ENCODE measurements around the gene COPA. TPM values are rescaled to one million over a fixed set of nuclear protein-coding genes. Genes with fewer than 3 reads are reported as not detected.

COPA gene
- total RNA-seq, 1 donor from 2014 or later, result 281 TPM

- H3K36me3 Mint-ChIP-seq (ENCODE audit: low read depth, unreplicated experiment), result no peaks in the 10 kb centered on the region
- H3K4me3 Mint-ChIP-seq (ENCODE audit: unreplicated experiment), result no peak overlapping the region
- no peaks in the 10 kb centered on the region for H3K4me1 ChIP-seq (ENCODE audit: insufficient read depth, low read length)
- H3K27me3 Mint-ChIP-seq (ENCODE audit: low read depth, unreplicated experiment), result no peaks in the 10 kb centered on the region
- no peak overlapping the region for H3K27ac Mint-ChIP-seq (ENCODE audit: unreplicated experiment)
- peaks cover 3% of the 10 kb centered on the region for H3K36me3 ChIP-seq (ENCODE audit: insufficient read depth, low read length)
- H3K27ac ChIP-seq (ENCODE audit: low read depth, low read length), result no peak overlapping the region
- H3K79me2 ChIP-seq (ENCODE audit: insufficient read depth, low read length), result peaks cover 81% of the 10 kb centered on the region
- no peaks in the 10 kb centered on the region for H3K9me3 ChIP-seq (ENCODE audit: insufficient read depth, low read depth, low read length)
- no peaks in the 10 kb centered on the region for H3K9me3 Mint-ChIP-seq (ENCODE audit: unreplicated experiment)
- H3K4me1 Mint-ChIP-seq (ENCODE audit: low read depth, unreplicated experiment), result peaks cover 5% of the 10 kb centered on the region
- H3K4me2 ChIP-seq (ENCODE audit: low read length), result no peak overlapping the region
- H4K20me1 ChIP-seq (ENCODE audit: insufficient read depth, low read length), result peaks cover 76% of the 10 kb centered on the region
- no peak overlapping the region for H3K9ac ChIP-seq (ENCODE audit: low read length)
- H3K27me3 ChIP-seq (ENCODE audit: insufficient read depth, low read length), result no peaks in the 10 kb centered on the region
- TF ChIP-seq CTCF (IDR thresholded peaks at IDR 0.05; ENCODE audit: insufficient read depth, low read depth, low read length) (no peak), EZH2 (IDR thresholded peaks at IDR 0.05; ENCODE audit: insufficient read depth, low read length) (no peak)
- H2AFZ ChIP-seq (ENCODE audit: low read depth, low read length), result no peak overlapping the region
- DNase-seq (ENCODE audit: low read depth) (no peak), FAIRE-seq (no peak)
- H3K4me3 ChIP-seq (ENCODE audit: insufficient read depth, low read depth, low read length), result no peak overlapping the region
Measured at GRCh38 chr1:160247053-160247452, 96.0 kb downstream of the COPA start.

GRCh38 chr1:160245434-160245833 is 97.6 kb downstream of the COPA start:
- peaks cover 3% of the 10 kb centered on the region for H3K36me3 ChIP-seq (ENCODE audit: insufficient read depth, low read length)
- Mint-ChIP-seq H3K27ac (ENCODE audit: unreplicated experiment) (no peak overlapping the region), H3K4me1 (ENCODE audit: low read depth, unreplicated experiment) (peaks cover 4% of the 10 kb centered on the region), H3K36me3 (ENCODE audit: low read depth, unreplicated experiment) (peaks cover 3% of the 10 kb centered on the region), H3K9me3 (ENCODE audit: unreplicated experiment) (no peaks in the 10 kb centered on the region), H3K27me3 (ENCODE audit: low read depth, unreplicated experiment) (no peaks in the 10 kb centered on the region), H3K4me3 (ENCODE audit: unreplicated experiment) (no peak overlapping the region)
- no peak overlapping the region for H3K4me3 ChIP-seq (ENCODE audit: insufficient read depth, low read depth, low read length)
- no peak overlapping the region for H3K27ac ChIP-seq (ENCODE audit: low read depth, low read length)
- no peak for TF ChIP-seq CTCF (IDR thresholded peaks at IDR 0.05; ENCODE audit: insufficient read depth, low read depth, low read length)
- no peak for TF ChIP-seq EZH2 (IDR thresholded peaks at IDR 0.05; ENCODE audit: insufficient read depth, low read length)
- FAIRE-seq (no peak), DNase-seq (ENCODE audit: low read depth) (no peak)
- H3K9ac ChIP-seq (ENCODE audit: low read length), result no peak overlapping the region
- no peaks in the 10 kb centered on the region for H3K4me1 ChIP-seq (ENCODE audit: insufficient read depth, low read length)
- H3K4me2 ChIP-seq (ENCODE audit: low read length), result no peak overlapping the region
- peaks cover 75% of the 10 kb centered on the region for H3K79me2 ChIP-seq (ENCODE audit: insufficient read depth, low read length)
- H4K20me1 ChIP-seq (ENCODE audit: insufficient read depth, low read length), result peaks cover 60% of the 10 kb centered on the region
- H2AFZ ChIP-seq (ENCODE audit: low read depth, low read length), result no peak overlapping the region
- no peaks in the 10 kb centered on the region for H3K27me3 ChIP-seq (ENCODE audit: insufficient read depth, low read length)
- no peaks in the 10 kb centered on the region for H3K9me3 ChIP-seq (ENCODE audit: insufficient read depth, low read depth, low read length)

- Histone ChIP-seq H2AFZ (ENCODE audit: low read depth, low read length) (no peak overlapping the region), H3K79me2 (ENCODE audit: insufficient read depth, low read length) (peaks cover 69% of the 10 kb centered on the region), H3K9me3 (ENCODE audit: insufficient read depth, low read depth, low read length) (no peaks in the 10 kb centered on the region), H3K4me3 (ENCODE audit: insufficient read depth, low read depth, low read length) (no peak overlapping the region), H3K9ac (ENCODE audit: low read length) (no peak overlapping the region), H3K4me1 (ENCODE audit: insufficient read depth, low read length) (no peaks in the 10 kb centered on the region), H3K4me2 (ENCODE audit: low read length) (no peak overlapping the region), H4K20me1 (ENCODE audit: insufficient read depth, low read length) (peaks cover 64% of the 10 kb centered on the region), H3K27me3 (ENCODE audit: insufficient read depth, low read length) (no peaks in the 10 kb centered on the region), H3K27ac (ENCODE audit: low read depth, low read length) (no peak overlapping the region), H3K36me3 (ENCODE audit: insufficient read depth, low read length) (peaks cover 7% of the 10 kb centered on the region)
- Mint-ChIP-seq H3K4me3 (ENCODE audit: unreplicated experiment) (no peak overlapping the region), H3K27ac (ENCODE audit: unreplicated experiment) (no peak overlapping the region), H3K4me1 (ENCODE audit: low read depth, unreplicated experiment) (peaks cover 4% of the 10 kb centered on the region), H3K36me3 (ENCODE audit: low read depth, unreplicated experiment) (peaks cover 11% of the 10 kb centered on the region), H3K27me3 (ENCODE audit: low read depth, unreplicated experiment) (no peaks in the 10 kb centered on the region), H3K9me3 (ENCODE audit: unreplicated experiment) (no peaks in the 10 kb centered on the region)
- TF ChIP-seq CTCF (IDR thresholded peaks at IDR 0.05; ENCODE audit: insufficient read depth, low read depth, low read length) (no peak), EZH2 (IDR thresholded peaks at IDR 0.05; ENCODE audit: insufficient read depth, low read length) (no peak)
- DNase-seq (ENCODE audit: low read depth), result no peak
- no peak for FAIRE-seq
Measured at GRCh38 chr1:160244209-160244608, 98.8 kb downstream of the COPA start.
